CD4-positive, alpha-beta memory T cell (primary cell): ENCODE results near the gene PTGFRN. TPM values are rescaled to one million over a fixed set of nuclear protein-coding genes. Genes with fewer than 3 reads are reported as not detected.

Experiments used
- CTCF ChIA-PET: fragments of 350-600 bp; sonication (Branson Sonifier 250); formaldehyde crosslinking; loops from one replicate; lab custom pipeline; 2021; ENCODE audit warnings: inconsistent platforms; ENCODE audit not compliant: partially characterized antibody; lab: Charles Lee
- POLR2A ChIA-PET: fragments of 350-600 bp; sonication (Branson Sonifier 250); formaldehyde crosslinking; loops from one replicate; lab custom pipeline; 2021; ENCODE audit not compliant: partially characterized antibody; lab: Charles Lee
- DNase-seq, 5 donors: peaks; one replicate each; pipeline versions ENCODE4 v3.0.0 to v3.0.0-alpha.2; 2020 to 2022; ENCODE audit warnings: mixed read lengths in 1 of 5
- H3K27ac ChIP-seq: one replicate; pipeline ENCODE4 v1.7.0; 2013; ENCODE audit warnings: low read depth, low read length
- H3K27me3 ChIP-seq: 2 replicates; pipeline ENCODE4 v1.7.0; 2013; ENCODE audit warnings: mild to moderate bottlenecking, low read length, moderate library complexity; ENCODE audit not compliant: insufficient read depth
- H3K36me3 ChIP-seq: 2 replicates; pipeline ENCODE4 v1.7.0; 2013; ENCODE audit warnings: mild to moderate bottlenecking, low read length, moderate library complexity; ENCODE audit not compliant: insufficient read depth
- H3K4me1 ChIP-seq: 2 replicates; pipeline ENCODE4 v1.7.0; 2013; ENCODE audit warnings: mild to moderate bottlenecking, low read length, moderate library complexity; ENCODE audit not compliant: insufficient read depth
- H3K4me3 ChIP-seq, 2 donors: one replicate each; pipeline ENCODE4 v1.7.0; 2013; ENCODE audit warnings: low read length in 2 of 2, mild to moderate bottlenecking in 1 of 2
- H3K9me3 ChIP-seq, 2 donors: one replicate each; pipeline ENCODE4 v1.7.0; 2013; ENCODE audit warnings: low read length in 2 of 2, control low read depth in 1 of 2; ENCODE audit not compliant: control insufficient read depth in 1 of 2
- H3K27ac Mint-ChIP-seq, 7 donors: one replicate each; pipeline ENCODE4 v1.8.0; 2020 to 2021; ENCODE audit warnings: mixed read lengths in 7 of 7, mild to moderate bottlenecking in 6 of 7, inconsistent platforms in 3 of 7, moderate library complexity in 3 of 7
- H3K27me3 Mint-ChIP-seq, 2 donors: one replicate each; pipeline ENCODE4 v1.8.0; 2020 to 2021; ENCODE audit warnings: mixed read lengths in 2 of 2
- H3K36me3 Mint-ChIP-seq, 2 donors: one replicate each; pipeline ENCODE4 v1.8.0; 2020 to 2021; ENCODE audit warnings: mixed read lengths in 2 of 2, inconsistent platforms in 1 of 2, mild to moderate bottlenecking in 1 of 2
- H3K4me1 Mint-ChIP-seq, 4 donors: one replicate each; pipeline ENCODE4 v1.8.0; 2020 to 2021; ENCODE audit warnings: mixed read lengths in 4 of 4, mild to moderate bottlenecking in 1 of 4
- H3K4me3 Mint-ChIP-seq, 8 donors: one replicate each; pipeline ENCODE4 v1.8.0; 2020 to 2021; ENCODE audit warnings: mixed read lengths in 8 of 8, mild to moderate bottlenecking in 7 of 8, moderate library complexity in 6 of 8, inconsistent platforms in 3 of 8
- H3K9me3 Mint-ChIP-seq, 8 donors: one replicate each; pipeline ENCODE4 v1.8.0; 2020 to 2021; ENCODE audit warnings: mixed read lengths in 8 of 8, mild to moderate bottlenecking in 5 of 8, inconsistent platforms in 3 of 8, moderate library complexity in 1 of 8
- intact Hi-C: fragments of 100-400 bp; cut with micrococcal nuclease; formaldehyde crosslinking; loops from one replicate; pipeline ENCODE4 v1.15.1; 2023
- polyA plus RNA-seq, 2 donors: library from polyadenylated mRNA; unstranded; fragments of 300-500 nt; fragmentation: Illumina TruSeq; gene quantifications; one replicate each; pipeline ENCODE4 v1.2.3, GENCODE V29; 2021
- total RNA-seq, 2 experiments: library from RNA; stranded (reverse); gene quantifications; one replicate each; pipeline ENCODE4 v1.2.3, GENCODE V29; 2021

PTGFRN gene
- total and polyA plus RNA-seq, 4 experiments from 2014 or later = 0.39 to 0.55 (median 0.44) TPM; not detected in 1

GRCh38 chr1:116908820-116909511 lies 750 bp upstream of the PTGFRN start:
- no peak overlapping the region for H3K4me3 ChIP-seq
- Mint-ChIP-seq H3K4me3 (peak overlapping the region; percentile 77 to 90 (median 84)), H3K36me3 (no peaks in the 10 kb centered on the region), H3K27ac (peak overlapping the region in 3 of 7 donors; percentile 20 to 67 (median 43)), H3K4me1 (peaks cover 0 to 7% (median 4%) of the 10 kb centered on the region in 4 donors), H3K27me3 (no peaks in the 10 kb centered on the region), H3K9me3 (no peaks in the 10 kb centered on the region)
- ChIA-PET POLR2A (interaction anchor here (0.9 to 2.4 kb wide), 2 partner anchors 31 to 78 kb away, joined by 4 to 8 read pairs; no protein-coding TSS in a partner anchor), CTCF (no interaction called here)
- H3K9me3 ChIP-seq = no peaks in the 10 kb centered on the region
- peaks cover 11% of the 10 kb centered on the region for H3K4me1 ChIP-seq
- H3K27me3 ChIP-seq = no peaks in the 10 kb centered on the region
- intact Hi-C loops = no loop called here
- H3K27ac ChIP-seq = no peak overlapping the region
- H3K36me3 ChIP-seq = no peaks in the 10 kb centered on the region
- no peak for DNase-seq

GRCh38 chr1:116910379-116911187 lies 867 bp downstream of the PTGFRN start:
- no peak overlapping the region for H3K27ac ChIP-seq
- H3K36me3 Mint-ChIP-seq = no peaks in the 10 kb centered on the region
- peak overlapping the region in 2 of 7 donors; percentile 5 to 51 for H3K27ac Mint-ChIP-seq
- no peaks in the 10 kb centered on the region for H3K36me3 ChIP-seq
- peak overlapping the region; percentile 18 to 54 for H3K4me3 ChIP-seq
- peaks cover 19% of the 10 kb centered on the region for H3K4me1 ChIP-seq
- ChIA-PET POLR2A (interaction anchor here (2.4 kb wide), 1 partner anchor 32 kb away, joined by 8 read pairs; no protein-coding TSS in a partner anchor), CTCF (interaction anchor here (0.7 to 1.0 kb wide), 3 partner anchors 24 to 174 kb away, joined by 3 to 4 read pairs (median 3); no protein-coding TSS in a partner anchor)
- no peaks in the 10 kb centered on the region for H3K9me3 Mint-ChIP-seq
- intact Hi-C loops = loop anchor here (10.0 kb wide), 1 partner anchor 94 kb away; the partner anchor contains the start of gene CD101
- H3K27me3 Mint-ChIP-seq = no peaks in the 10 kb centered on the region
- peaks cover 6 to 16% (median 12%) of the 10 kb centered on the region in 4 donors for H3K4me1 Mint-ChIP-seq
- H3K27me3 ChIP-seq = no peaks in the 10 kb centered on the region
- peak; percentile 39 to 48 (median 46) for DNase-seq
- H3K4me3 Mint-ChIP-seq = no peak overlapping the region
- H3K9me3 ChIP-seq = no peaks in the 10 kb centered on the region

- no peak overlapping the region for H3K4me3 ChIP-seq
- intact Hi-C loops = loop anchor here (10.0 kb wide), 1 partner anchor 94 kb away; the partner anchor contains the start of gene CD101
- H3K9me3 Mint-ChIP-seq = no peaks in the 10 kb centered on the region
These were observed 1.5 kb downstream of the PTGFRN start for GRCh38 chr1:116911188-116911553.

GRCh38 chr1:116911779-116912469 lies 2.2 kb downstream of the PTGFRN start:
- Histone ChIP-seq H3K36me3 (no peaks in the 10 kb centered on the region), H3K27me3 (no peaks in the 10 kb centered on the region), H3K4me3 (no peak overlapping the region), H3K27ac (no peak overlapping the region), H3K4me1 (peaks cover 19% of the 10 kb centered on the region), H3K9me3 (no peaks in the 10 kb centered on the region)
- intact Hi-C loops = loop anchor here (10.0 kb wide), 1 partner anchor 93 kb away; the partner anchor contains the start of gene CD101
- POLR2A ChIA-PET = interaction anchor here (1.0 kb wide), 1 partner anchor 34 kb away, joined by 3 read pairs; no protein-coding TSS in a partner anchor
- Mint-ChIP-seq H3K27me3 (no peaks in the 10 kb centered on the region), H3K4me1 (peaks cover 6 to 18% (median 13%) of the 10 kb centered on the region in 4 donors), H3K4me3 (no peak overlapping the region), H3K36me3 (no peaks in the 10 kb centered on the region), H3K9me3 (no peaks in the 10 kb centered on the region), H3K27ac (no peak overlapping the region)
- CTCF ChIA-PET = interaction anchor here (1.0 kb wide), 2 partner anchors 23 to 175 kb away, joined by 3 to 4 read pairs; no protein-coding TSS in a partner anchor
- no peak for DNase-seq

More at GRCh38 chr1:116911188-116911553, 1.5 kb downstream of the PTGFRN start:
- Mint-ChIP-seq H3K27me3 (no peaks in the 10 kb centered on the region), H3K4me1 (peaks cover 6 to 18% (median 13%) of the 10 kb centered on the region in 4 donors), H3K36me3 (no peaks in the 10 kb centered on the region), H3K4me3 (no peak overlapping the region), H3K27ac (no peak overlapping the region)
- CTCF ChIA-PET = interaction anchor here (0.7 to 1.0 kb wide), 3 partner anchors 24 to 174 kb away, joined by 3 to 4 read pairs (median 3); no protein-coding TSS in a partner anchor
- no peaks in the 10 kb centered on the region for H3K9me3 ChIP-seq
- POLR2A ChIA-PET = interaction anchor here (2.4 kb wide), 1 partner anchor 33 kb away, joined by 8 read pairs; no protein-coding TSS in a partner anchor
- DNase-seq = no peak
- H3K36me3 ChIP-seq = no peaks in the 10 kb centered on the region
- no peak overlapping the region for H3K27ac ChIP-seq
- H3K4me1 ChIP-seq = peaks cover 19% of the 10 kb centered on the region
- no peaks in the 10 kb centered on the region for H3K27me3 ChIP-seq

GRCh38 chr1:116912846-116913245 lies 3.1 kb downstream of the PTGFRN start:
- peaks cover 6 to 18% (median 13%) of the 10 kb centered on the region in 4 donors for H3K4me1 Mint-ChIP-seq
- DNase-seq = no peak
- H3K27ac Mint-ChIP-seq = no peak overlapping the region
- no peak overlapping the region for H3K4me3 Mint-ChIP-seq
- no peaks in the 10 kb centered on the region for H3K36me3 Mint-ChIP-seq
- intact Hi-C loops = loop anchor here (10.0 kb wide), 1 partner anchor 92 kb away; the partner anchor contains the start of gene CD101
- no peak overlapping the region for H3K27ac ChIP-seq
- no peaks in the 10 kb centered on the region for H3K27me3 ChIP-seq
- H3K9me3 Mint-ChIP-seq = no peaks in the 10 kb centered on the region
- H3K9me3 ChIP-seq = no peaks in the 10 kb centered on the region
- POLR2A ChIA-PET = interaction anchor here (1.0 kb wide), 1 partner anchor 35 kb away, joined by 3 read pairs; no protein-coding TSS in a partner anchor
- peaks cover 19% of the 10 kb centered on the region for H3K4me1 ChIP-seq
- H3K4me3 ChIP-seq = no peak overlapping the region
- no peaks in the 10 kb centered on the region for H3K27me3 Mint-ChIP-seq
- no peaks in the 10 kb centered on the region for H3K36me3 ChIP-seq
- CTCF ChIA-PET = no interaction called here

- H3K4me3 ChIP-seq = no peak overlapping the region
- Mint-ChIP-seq H3K4me1 (peaks cover 6 to 18% (median 13%) of the 10 kb centered on the region in 4 donors), H3K4me3 (no peak overlapping the region), H3K27ac (no peak overlapping the region), H3K27me3 (no peaks in the 10 kb centered on the region), H3K36me3 (no peaks in the 10 kb centered on the region), H3K9me3 (no peaks in the 10 kb centered on the region)
- no peaks in the 10 kb centered on the region for H3K36me3 ChIP-seq
- CTCF ChIA-PET = interaction anchor here (1.2 to 2.1 kb wide), 4 partner anchors 11 to 60 kb away, joined by 3 to 6 read pairs (median 4); no protein-coding TSS in a partner anchor
- no peaks in the 10 kb centered on the region for H3K27me3 ChIP-seq
- intact Hi-C loops = loop anchor here (10.0 kb wide), 1 partner anchor 91 kb away; the partner anchor contains the start of gene CD101
- no peaks in the 10 kb centered on the region for H3K9me3 ChIP-seq
- H3K27ac ChIP-seq = no peak overlapping the region
- H3K4me1 ChIP-seq = peaks cover 19% of the 10 kb centered on the region
- DNase-seq = no peak
- POLR2A ChIA-PET = no interaction called here
These were observed 4.2 kb downstream of the PTGFRN start for GRCh38 chr1:116913941-116914340.
